ENCODE measurements around the gene SETD7. TPM values are rescaled to one million over a fixed set of nuclear protein-coding genes. Genes with fewer than 3 reads are reported as not detected.
A peak's percentile ranks its signal among the peaks of the same experiment; 100 is the strongest.

The SETD7 gene
- total RNA-seq, 6 experiments from 2014 or later: 61.5 to 86.6 (median 67.9) TPM

DNA sequence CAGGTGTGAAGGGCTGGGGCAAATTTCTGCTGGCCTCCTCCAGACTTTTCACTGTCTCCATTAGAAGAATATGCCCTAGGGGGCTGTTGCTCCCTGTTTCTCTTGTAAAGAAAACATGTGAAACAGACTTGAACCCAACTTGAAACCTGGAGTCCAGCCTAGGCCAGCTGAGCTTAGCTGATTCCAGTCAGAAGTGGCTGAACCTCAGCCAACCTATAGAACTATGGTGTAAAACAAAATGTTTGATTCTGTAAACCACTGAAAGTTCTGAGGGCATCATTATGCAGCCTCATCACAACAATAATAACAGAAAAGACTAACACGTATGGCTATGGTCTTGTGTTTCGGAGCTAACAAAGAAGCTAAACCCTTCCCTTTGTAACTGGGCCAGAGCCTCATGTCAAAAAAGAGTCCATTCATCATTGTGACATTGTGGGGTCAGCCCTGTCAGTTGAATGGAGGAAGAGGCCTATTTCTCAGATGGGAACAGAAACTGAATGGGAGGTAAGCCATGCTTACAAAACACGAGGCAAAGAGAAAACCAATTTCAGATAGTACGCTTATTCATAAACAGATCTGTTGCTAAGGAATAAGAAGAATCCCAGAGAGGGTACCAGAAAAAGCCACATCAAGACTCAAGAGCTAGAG lies 34.1 kb downstream of the SETD7 start:
- Mint-ChIP-seq H3K9me3 (no peaks in the 10 kb centered on the region), H3K36me3 (ENCODE audit: low read depth) (peaks cover 28% of the 10 kb centered on the region), H3K27me3 (ENCODE audit: insufficient read depth) (no peaks in the 10 kb centered on the region), H3K4me1 (ENCODE audit: low read depth) (peaks cover 18% of the 10 kb centered on the region), H3K4me3 (no peak overlapping the region), H3K27ac (no peak overlapping the region)
- TF ChIP-seq, protein P1, sequence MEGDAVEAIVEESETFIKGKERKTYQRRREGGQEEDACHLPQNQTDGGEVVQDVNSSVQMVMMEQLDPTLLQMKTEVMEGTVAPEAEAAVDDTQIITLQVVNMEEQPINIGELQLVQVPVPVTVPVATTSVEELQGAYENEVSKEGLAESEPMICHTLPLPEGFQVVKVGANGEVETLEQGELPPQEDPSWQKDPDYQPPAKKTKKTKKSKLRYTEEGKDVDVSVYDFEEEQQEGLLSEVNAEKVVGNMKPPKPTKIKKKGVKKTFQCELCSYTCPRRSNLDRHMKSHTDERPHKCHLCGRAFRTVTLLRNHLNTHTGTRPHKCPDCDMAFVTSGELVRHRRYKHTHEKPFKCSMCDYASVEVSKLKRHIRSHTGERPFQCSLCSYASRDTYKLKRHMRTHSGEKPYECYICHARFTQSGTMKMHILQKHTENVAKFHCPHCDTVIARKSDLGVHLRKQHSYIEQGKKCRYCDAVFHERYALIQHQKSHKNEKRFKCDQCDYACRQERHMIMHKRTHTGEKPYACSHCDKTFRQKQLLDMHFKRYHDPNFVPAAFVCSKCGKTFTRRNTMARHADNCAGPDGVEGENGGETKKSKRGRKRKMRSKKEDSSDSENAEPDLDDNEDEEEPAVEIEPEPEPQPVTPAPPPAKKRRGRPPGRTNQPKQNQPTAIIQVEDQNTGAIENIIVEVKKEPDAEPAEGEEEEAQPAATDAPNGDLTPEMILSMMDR (IDR thresholded peaks at IDR 0.05): no peak
- no peak for DNase-seq

DNA sequence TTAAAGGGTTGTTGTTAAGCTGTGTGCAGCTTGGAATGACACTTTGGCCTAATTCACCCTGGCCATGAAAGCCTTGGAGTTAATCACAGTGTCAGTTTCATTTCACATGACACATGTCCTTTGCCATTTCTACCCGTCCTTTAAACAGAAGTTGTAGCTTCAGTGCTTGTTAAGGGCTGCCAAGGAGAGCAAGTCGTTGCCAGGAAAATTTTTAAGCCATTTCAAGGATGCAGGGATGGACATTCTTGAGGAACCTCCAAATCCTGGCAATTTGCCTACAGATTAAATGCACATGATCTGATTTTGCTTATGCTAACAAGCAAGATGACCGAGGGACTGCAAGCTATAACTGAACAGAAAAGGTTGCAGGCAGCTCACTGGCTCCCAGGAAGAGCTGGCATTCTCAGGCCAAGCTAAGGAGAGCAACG lies 40.5 kb downstream of the SETD7 start:
- Mint-ChIP-seq H3K4me3 (no peak overlapping the region), H3K4me1 (ENCODE audit: low read depth) (no peaks in the 10 kb centered on the region), H3K27ac (no peak overlapping the region), H3K9me3 (no peaks in the 10 kb centered on the region), H3K27me3 (ENCODE audit: insufficient read depth) (no peaks in the 10 kb centered on the region), H3K36me3 (ENCODE audit: low read depth) (peaks cover 40% of the 10 kb centered on the region)
- TF ChIP-seq, protein P1 (IDR thresholded peaks at IDR 0.05): no peak
- no peak for DNase-seq

DNA sequence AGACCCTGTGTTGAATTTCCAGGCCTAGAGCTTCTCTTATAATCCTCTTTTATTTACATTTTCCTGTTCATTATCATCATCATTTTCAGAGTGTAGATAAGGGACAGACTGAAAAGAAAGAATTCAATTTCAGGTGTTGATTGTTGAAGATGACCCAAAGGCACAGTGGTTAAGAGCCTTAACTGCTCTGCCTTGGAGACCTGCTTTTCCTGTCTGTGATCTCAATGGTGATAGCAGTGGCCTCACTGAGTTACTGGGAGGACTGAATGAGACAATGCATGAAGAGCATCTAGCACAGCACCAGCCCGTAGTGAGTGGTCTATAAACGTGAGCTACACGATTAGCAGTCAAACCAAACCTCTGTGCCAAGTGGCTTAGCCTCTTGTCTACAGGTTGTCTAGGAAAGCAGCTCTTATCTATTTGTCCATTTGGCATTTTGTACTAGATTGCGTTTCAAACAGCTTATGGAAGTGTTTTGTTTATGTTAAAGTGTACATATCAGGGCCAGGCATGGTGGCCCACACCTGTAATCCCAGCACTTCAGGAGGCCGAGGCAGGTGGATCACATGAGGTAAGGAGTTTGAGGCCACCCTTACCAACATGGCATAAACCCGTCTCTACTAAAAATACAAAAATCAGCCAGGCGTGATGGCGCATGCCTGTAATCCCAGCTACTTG lies 41.5 kb downstream of the SETD7 start:
- no peak for DNase-seq
- no peaks in the 10 kb centered on the region for H3K9me3 Mint-ChIP-seq
- H3K4me3 Mint-ChIP-seq: no peak overlapping the region
- H3K27me3 Mint-ChIP-seq (ENCODE audit: insufficient read depth): no peaks in the 10 kb centered on the region
- peaks cover 34% of the 10 kb centered on the region for H3K36me3 Mint-ChIP-seq (ENCODE audit: low read depth)
- no peaks in the 10 kb centered on the region for H3K4me1 Mint-ChIP-seq (ENCODE audit: low read depth)
- TF ChIP-seq, protein P1 (IDR thresholded peaks at IDR 0.05): no peak
- H3K27ac Mint-ChIP-seq: no peak overlapping the region

- peaks cover 28% of the 10 kb centered on the region for H3K36me3 Mint-ChIP-seq (ENCODE audit: low read depth)
- no peaks in the 10 kb centered on the region for H3K9me3 Mint-ChIP-seq
These were observed 44.7 kb downstream of the SETD7 start for GRCh38 chr4:139511320-139511719.

DNA sequence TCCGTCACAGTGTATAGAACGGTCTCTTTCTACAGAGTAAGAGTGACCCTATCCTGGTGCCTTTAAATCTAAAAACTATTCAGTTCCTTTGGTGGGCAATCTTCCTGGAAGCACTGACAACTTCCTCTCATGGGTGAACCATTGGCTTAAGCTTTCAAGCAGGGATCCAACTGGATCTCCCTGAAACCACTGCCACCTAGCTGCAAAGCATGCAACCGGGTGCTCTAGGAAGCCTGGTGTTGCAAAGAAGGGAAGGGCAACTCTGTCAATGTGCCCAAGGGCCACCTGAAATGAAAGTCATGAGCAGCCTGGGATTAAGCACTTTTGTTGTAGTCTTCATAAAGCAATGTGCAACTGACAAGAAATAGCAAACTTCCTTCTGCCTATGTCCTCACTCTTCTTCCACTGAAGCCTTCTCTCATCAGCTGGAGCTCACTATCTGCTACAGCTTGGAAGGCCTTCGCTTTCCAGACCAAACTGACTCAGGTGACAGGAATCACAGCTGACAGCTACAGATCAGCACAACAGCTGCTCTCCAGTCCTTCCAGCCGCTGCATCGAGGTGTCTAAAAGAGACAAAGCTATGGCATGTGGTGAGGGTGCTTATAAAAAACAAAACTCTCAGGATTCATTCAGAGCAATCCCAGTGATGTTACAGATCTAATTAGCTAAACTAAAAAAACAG lies 46.1 kb downstream of the SETD7 start:
- no peaks in the 10 kb centered on the region for H3K4me1 Mint-ChIP-seq (ENCODE audit: low read depth)
- peaks cover 2% of the 10 kb centered on the region; the same call in 1 of the 2 replicates for H3K27me3 Mint-ChIP-seq (ENCODE audit: insufficient read depth)
- no peak overlapping the region for H3K27ac Mint-ChIP-seq
- no peak for DNase-seq
- TF ChIP-seq, protein P1 (IDR thresholded peaks at IDR 0.05): peak; percentile 63
- peaks cover 23% of the 10 kb centered on the region; the same call in 1 of the 2 replicates for H3K36me3 Mint-ChIP-seq (ENCODE audit: low read depth)
- H3K9me3 Mint-ChIP-seq: no peaks in the 10 kb centered on the region
- H3K4me3 Mint-ChIP-seq: no peak overlapping the region

More at GRCh38 chr4:139511320-139511719, 44.7 kb downstream of the SETD7 start:
- Mint-ChIP-seq H3K4me1 (ENCODE audit: low read depth) (no peaks in the 10 kb centered on the region), H3K4me3 (no peak overlapping the region), H3K27ac (no peak overlapping the region), H3K27me3 (ENCODE audit: insufficient read depth) (no peaks in the 10 kb centered on the region)
- TF ChIP-seq, protein P1 (IDR thresholded peaks at IDR 0.05): no peak
- no peak for DNase-seq
